Measurements from ENCODE around the gene GPNMB. TPM values are rescaled to one million over a fixed set of nuclear protein-coding genes. Genes with fewer than 3 reads are reported as not detected.

GPNMB gene
- total RNA-seq, 4 donors from 2014 or later, result 46.1 to 94.9 (median 60.7) TPM

DNA sequence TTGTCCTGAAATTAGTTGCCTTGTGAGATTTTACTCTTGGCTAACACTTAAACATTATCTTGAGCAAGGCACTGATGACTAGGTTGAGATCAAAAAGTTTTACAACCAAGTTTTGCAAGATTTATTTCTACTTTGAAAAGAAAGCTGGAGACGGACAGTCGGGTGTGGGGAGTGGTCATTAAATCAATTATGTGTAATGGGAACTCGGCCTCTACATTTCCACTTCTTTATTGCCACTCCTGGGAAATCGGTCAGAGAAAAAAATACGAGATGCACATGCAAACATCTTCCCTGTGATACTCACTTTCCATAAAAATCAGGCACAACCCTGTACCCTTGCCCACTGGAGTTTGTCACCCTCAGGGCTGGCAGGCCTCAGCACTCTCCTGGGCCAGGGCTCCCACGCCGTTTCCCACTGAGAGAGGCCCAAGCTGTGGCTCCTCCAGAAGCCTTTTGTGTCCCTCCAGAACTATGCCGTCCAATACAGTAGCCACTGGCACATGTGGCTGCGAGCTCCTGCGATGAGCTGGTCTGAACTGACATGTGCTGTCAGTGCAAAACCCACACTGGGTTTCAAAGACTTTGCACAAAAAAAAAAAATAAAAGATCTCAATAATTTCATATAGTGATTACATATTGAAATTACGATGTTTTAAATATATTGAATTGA is 7.5 kb upstream of the GPNMB start:
- H3K27me3 ChIP-seq, result no peaks in the 10 kb centered on the region
- no peak overlapping the region for H3K4me3 ChIP-seq
- intact Hi-C loops (cut with DNase I), result no loop called here
- DNase-seq (ENCODE audit: extremely low spot score), result peak; percentile 53
- H3K4me1 ChIP-seq, result peaks cover 7 to 13% (median 10%) of the 10 kb centered on the region in 4 donors
- H3K9me3 ChIP-seq, result no peaks in the 10 kb centered on the region
- TF ChIP-seq, protein P1, sequence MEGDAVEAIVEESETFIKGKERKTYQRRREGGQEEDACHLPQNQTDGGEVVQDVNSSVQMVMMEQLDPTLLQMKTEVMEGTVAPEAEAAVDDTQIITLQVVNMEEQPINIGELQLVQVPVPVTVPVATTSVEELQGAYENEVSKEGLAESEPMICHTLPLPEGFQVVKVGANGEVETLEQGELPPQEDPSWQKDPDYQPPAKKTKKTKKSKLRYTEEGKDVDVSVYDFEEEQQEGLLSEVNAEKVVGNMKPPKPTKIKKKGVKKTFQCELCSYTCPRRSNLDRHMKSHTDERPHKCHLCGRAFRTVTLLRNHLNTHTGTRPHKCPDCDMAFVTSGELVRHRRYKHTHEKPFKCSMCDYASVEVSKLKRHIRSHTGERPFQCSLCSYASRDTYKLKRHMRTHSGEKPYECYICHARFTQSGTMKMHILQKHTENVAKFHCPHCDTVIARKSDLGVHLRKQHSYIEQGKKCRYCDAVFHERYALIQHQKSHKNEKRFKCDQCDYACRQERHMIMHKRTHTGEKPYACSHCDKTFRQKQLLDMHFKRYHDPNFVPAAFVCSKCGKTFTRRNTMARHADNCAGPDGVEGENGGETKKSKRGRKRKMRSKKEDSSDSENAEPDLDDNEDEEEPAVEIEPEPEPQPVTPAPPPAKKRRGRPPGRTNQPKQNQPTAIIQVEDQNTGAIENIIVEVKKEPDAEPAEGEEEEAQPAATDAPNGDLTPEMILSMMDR (IDR thresholded peaks at IDR 0.05), result no peak
- TF ChIP-seq POLR2AphosphoS5 (IDR thresholded peaks at IDR 0.05) (no peak), EP300 (IDR thresholded peaks at IDR 0.05) (no peak), POLR2A (IDR thresholded peaks at IDR 0.05; ENCODE audit: low read depth) (no peak)
- WGBS, result 91% methylated on average over 9 of the region's 11 CpGs
- H3K27ac ChIP-seq (replicated peaks in 1 of 4), result no peak overlapping the region
- H3K36me3 ChIP-seq, result no peaks in the 10 kb centered on the region

DNA sequence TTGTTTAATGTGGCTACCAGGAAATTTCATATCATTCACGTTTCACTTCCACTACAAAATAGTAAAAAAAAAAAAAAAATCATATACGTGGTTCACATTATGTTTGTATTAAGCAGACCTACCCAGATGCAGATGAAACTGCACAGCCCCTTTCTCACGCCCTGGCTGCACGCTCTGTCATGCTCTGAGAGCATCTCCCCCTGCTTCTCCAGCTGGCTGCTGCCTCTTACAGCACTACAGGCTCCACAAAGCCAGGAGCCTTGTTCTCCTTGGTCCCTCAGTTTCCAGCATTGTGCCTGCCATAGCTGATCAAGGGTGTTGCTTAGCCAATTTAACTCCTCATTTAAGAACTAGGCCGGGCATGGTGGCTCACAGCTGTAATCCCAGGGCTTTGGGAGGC is 6.9 kb upstream of the GPNMB start:
- Histone ChIP-seq H3K27ac (replicated peaks in 1 of 4) (no peak overlapping the region), H3K9me3 (no peaks in the 10 kb centered on the region), H3K4me3 (no peak overlapping the region), H3K27me3 (no peaks in the 10 kb centered on the region), H3K4me1 (peaks cover 7 to 13% (median 10%) of the 10 kb centered on the region in 4 donors), H3K36me3 (no peaks in the 10 kb centered on the region)
- intact Hi-C loops (cut with DNase I), result no loop called here
- DNase-seq (ENCODE audit: extremely low spot score), result no peak
- no peak for TF ChIP-seq EP300 (IDR thresholded peaks at IDR 0.05)
- TF ChIP-seq POLR2AphosphoS5 (IDR thresholded peaks at IDR 0.05), result no peak
- TF ChIP-seq, protein P1 (IDR thresholded peaks at IDR 0.05), result no peak
- WGBS, result 78% methylated on average over 5 of the region's 5 CpGs

DNA sequence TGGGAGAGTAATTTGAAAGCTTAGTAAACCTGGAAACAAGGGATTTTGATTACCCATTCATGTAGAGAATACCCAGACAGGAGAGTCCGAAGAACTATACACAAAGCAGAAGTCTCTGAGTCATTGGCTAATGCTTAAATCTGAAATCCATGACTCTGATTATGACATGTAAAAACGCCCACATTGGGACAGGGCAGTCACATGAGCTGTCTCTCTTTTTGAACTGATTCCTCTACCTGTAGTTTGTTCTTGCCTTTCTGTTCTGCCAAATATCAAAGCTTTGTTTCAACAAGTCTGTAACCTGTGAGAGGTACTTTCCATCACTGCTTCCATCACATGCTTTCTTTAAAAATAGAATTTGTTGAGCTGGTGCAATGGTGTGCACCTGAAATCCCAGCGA is 4.3 kb upstream of the GPNMB start:
- no peak for DNase-seq (ENCODE audit: extremely low spot score)
- Histone ChIP-seq H3K36me3 (no peaks in the 10 kb centered on the region), H3K9me3 (no peaks in the 10 kb centered on the region), H3K27me3 (peaks cover 0 to 3% (median 0%) of the 10 kb centered on the region in 4 donors), H3K27ac (replicated peaks in 1 of 4) (no peak overlapping the region), H3K4me1 (peaks cover 7 to 13% (median 10%) of the 10 kb centered on the region in 4 donors), H3K4me3 (no peak overlapping the region)
- TF ChIP-seq EP300 (IDR thresholded peaks at IDR 0.05) (no peak), POLR2A (IDR thresholded peaks at IDR 0.05; ENCODE audit: low read depth) (no peak), POLR2AphosphoS5 (IDR thresholded peaks at IDR 0.05) (no peak)
- TF ChIP-seq, protein P1 (IDR thresholded peaks at IDR 0.05), result no peak
- intact Hi-C loops (cut with DNase I), result no loop called here
- WGBS, result 58% methylated on average over 3 of the region's 3 CpGs

DNA sequence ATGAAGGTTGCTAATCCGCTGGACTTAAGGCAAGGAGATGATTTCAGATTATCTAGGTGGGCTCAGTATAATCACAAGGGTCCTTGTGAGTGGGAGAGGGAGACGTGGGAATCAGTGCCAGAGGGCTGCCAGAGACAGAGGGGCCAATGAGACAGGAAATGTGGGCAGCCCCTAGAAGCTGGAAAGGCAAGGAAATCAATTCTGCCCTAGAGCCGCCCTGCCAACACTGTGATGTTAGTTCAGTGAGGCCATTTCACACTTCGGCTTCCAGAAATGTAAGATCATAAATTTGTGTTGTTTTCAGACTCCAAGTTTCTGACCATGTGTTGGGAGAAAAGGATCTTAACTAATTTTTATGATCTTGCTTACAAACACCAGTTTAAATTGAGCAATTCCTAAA is 3.6 kb upstream of the GPNMB start:
- peak overlapping the region in 2 of 4 donors; percentile 1 to 11 for H3K27ac ChIP-seq (replicated peaks in 1 of 4)
- peak; percentile 70 for DNase-seq (ENCODE audit: extremely low spot score)
- H3K27me3 ChIP-seq, result peaks cover 0 to 9% (median under 1%) of the 10 kb centered on the region in 4 donors
- no peaks in the 10 kb centered on the region for H3K9me3 ChIP-seq
- 69% methylated on average over 4 of the region's 4 CpGs for WGBS
- no peaks in the 10 kb centered on the region for H3K36me3 ChIP-seq
- TF ChIP-seq, protein P1 (IDR thresholded peaks at IDR 0.05), result no peak
- TF ChIP-seq POLR2AphosphoS5 (IDR thresholded peaks at IDR 0.05), result no peak
- no peak for TF ChIP-seq POLR2A (IDR thresholded peaks at IDR 0.05; ENCODE audit: low read depth)
- TF ChIP-seq EP300 (IDR thresholded peaks at IDR 0.05), result no peak
- no peak overlapping the region for H3K4me3 ChIP-seq
- H3K4me1 ChIP-seq, result peaks cover 7 to 16% (median 13%) of the 10 kb centered on the region in 4 donors
- intact Hi-C loops (cut with DNase I), result no loop called here

Data from esophagus muscularis mucosa (tissue), 4 donors.